Smooth muscle cell (in vitro differentiated cells): Measurements from ENCODE around the gene ITPK1. TPM values are rescaled to one million over a fixed set of nuclear protein-coding genes. Genes with fewer than 3 reads are reported as not detected.

Experiments used
- DNase-seq: peaks from one replicate; lab custom pipeline; 2025; ENCODE audit not compliant: unreplicated experiment; lab: John Stamatoyannopoulos, UW
- H2AFZ ChIP-seq: fragments of 200-600 bp; sonication (generic); 2 replicates; pipeline ENCODE4 v1.6.0; 2016; ENCODE audit warnings: antibody characterized with exemption, low read depth, mild to moderate bottlenecking
- H3F3A ChIP-seq: fragments of 200-600 bp; sonication (generic); 2 replicates; pipeline ENCODE4 v1.6.0; 2017; ENCODE audit warnings: antibody characterized with exemption, low read depth
- H3K27ac ChIP-seq: fragments of 200-600 bp; sonication (generic); 2 replicates; pipeline ENCODE4 v1.5.1; 2016; ENCODE audit warnings: low read depth, mild to moderate bottlenecking
- H3K27me3 ChIP-seq: fragments of 200-600 bp; sonication (generic); 2 replicates; pipeline ENCODE4 v1.6.1; 2016; ENCODE audit warnings: low read depth, mild to moderate bottlenecking
- H3K36me3 ChIP-seq: fragments of 200-600 bp; sonication (generic); 2 replicates; pipeline ENCODE4 v1.5.1; 2016; ENCODE audit warnings: low read depth
- H3K4me1 ChIP-seq: fragments of 200-600 bp; sonication (generic); 2 replicates; pipeline ENCODE4 v1.5.1; 2016; ENCODE audit warnings: low read depth
- H3K4me2 ChIP-seq: fragments of 200-600 bp; sonication (generic); 2 replicates; pipeline ENCODE4 v1.6.0; 2016; ENCODE audit warnings: mild to moderate bottlenecking
- H3K4me3 ChIP-seq: fragments of 200-600 bp; sonication (generic); 2 replicates; pipeline ENCODE4 v1.5.1; 2016; ENCODE audit warnings: mild to moderate bottlenecking
- H3K79me2 ChIP-seq: fragments of 200-600 bp; sonication (generic); 2 replicates; pipeline ENCODE4 v1.6.0; 2016; ENCODE audit warnings: low read depth, mild to moderate bottlenecking
- H3K9ac ChIP-seq: fragments of 200-600 bp; sonication (generic); 2 replicates; pipeline ENCODE4 v1.6.0; 2016; ENCODE audit warnings: low read depth
- H3K9me3 ChIP-seq: fragments of 200-600 bp; sonication (generic); replicated peaks from 2 replicates; pipeline ENCODE4 v1.5.1; 2016; ENCODE audit warnings: low read depth
- H4K20me1 ChIP-seq: fragments of 200-600 bp; sonication (generic); 2 replicates; pipeline ENCODE4 v1.6.0; 2016; ENCODE audit warnings: low read depth
- WGBS: methylation state at CpG from one replicate; pipeline ENCODE4 v1.1.7; 2016; ENCODE audit warnings: low lambda C conversion rate; 5-methylcytosine and 5-hydroxymethylcytosine counted together
- polyA plus RNA-seq: library from polyadenylated mRNA; unstranded; fragments of >200 nt; fragmentation: Nextera tagmentation; extraction: Ambion mirVana; gene quantifications from 2 replicates; pipeline ENCODE4 v1.2.1, GENCODE V29; 2016
- total RNA-seq: library from RNA; depleted of rRNA; stranded (reverse); fragments of >200 nt; gene quantifications from 2 replicates; pipeline ENCODE4 v1.2.3, GENCODE V29; 2014
- TF ChIP-seq, protein P1 (sequence below): fragments of 200-600 bp; sonication (generic); IDR thresholded peaks from 2 replicates; pipeline ENCODE4 v1.5.1; 2017; ENCODE audit warnings: borderline replicate concordance, mild to moderate bottlenecking, antibody characterized with exemption; ENCODE audit not compliant: insufficient read depth, poor library complexity, severe bottlenecking

The ITPK1 gene
- total and polyA plus RNA-seq, 2 experiments from 2014 or later, result 9.2 to 14.2 TPM

DNA sequence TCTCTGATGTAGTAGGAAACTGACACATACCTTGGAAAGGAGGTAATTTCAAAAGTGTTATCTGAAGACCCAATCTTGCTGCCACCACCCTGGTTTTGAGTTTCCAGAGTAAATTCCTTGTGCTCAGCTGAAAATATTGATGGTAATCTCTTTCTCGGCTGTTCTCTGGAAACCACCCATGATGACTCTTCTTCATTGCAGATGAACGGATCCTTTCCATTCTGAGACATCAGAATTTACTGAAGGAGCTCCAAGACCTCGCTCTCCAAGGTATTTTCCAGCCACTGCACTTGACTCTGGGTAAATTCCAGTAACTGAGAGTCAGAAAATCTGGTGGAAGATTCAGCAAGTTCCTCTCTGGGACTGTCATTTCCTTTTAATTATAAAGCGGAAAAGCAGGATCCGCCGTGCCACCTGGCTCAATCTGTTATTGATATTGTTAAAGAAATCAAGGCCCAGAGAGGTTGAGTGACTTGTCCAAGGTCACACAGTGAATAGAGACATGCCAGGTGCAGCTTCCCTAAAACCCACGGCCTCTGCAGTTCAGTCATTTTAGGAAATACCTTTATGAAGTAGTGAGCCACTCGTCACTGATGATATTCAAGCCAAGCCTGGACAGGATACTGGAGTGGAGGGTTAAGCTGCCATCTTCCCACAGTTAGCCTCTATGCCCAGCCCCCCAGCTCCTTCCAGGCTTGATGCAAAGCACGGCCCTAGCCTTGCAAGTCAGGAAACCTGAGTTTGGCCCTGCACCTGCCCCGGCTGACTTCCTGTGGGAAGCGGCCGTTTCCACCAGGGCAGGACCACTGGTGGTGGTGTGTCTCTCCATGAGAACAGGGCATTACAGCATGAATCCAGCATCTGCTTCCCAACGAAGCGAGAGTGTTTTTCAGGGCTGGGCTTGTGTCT is 188.1 kb downstream of the ITPK1 start:
- Histone ChIP-seq H4K20me1 (no peaks in the 10 kb centered on the region), H3K27me3 (peaks cover 27% of the 10 kb centered on the region), H3K4me2 (no peak overlapping the region), H3K4me3 (no peak overlapping the region), H3K9me3 (no peaks in the 10 kb centered on the region), H3K27ac (no peak overlapping the region), H3K9ac (no peak overlapping the region), H3F3A (no peaks in the 10 kb centered on the region), H3K4me1 (no peaks in the 10 kb centered on the region), H2AFZ (no peak overlapping the region), H3K36me3 (no peaks in the 10 kb centered on the region), H3K79me2 (no peaks in the 10 kb centered on the region)
- TF ChIP-seq, protein P1, sequence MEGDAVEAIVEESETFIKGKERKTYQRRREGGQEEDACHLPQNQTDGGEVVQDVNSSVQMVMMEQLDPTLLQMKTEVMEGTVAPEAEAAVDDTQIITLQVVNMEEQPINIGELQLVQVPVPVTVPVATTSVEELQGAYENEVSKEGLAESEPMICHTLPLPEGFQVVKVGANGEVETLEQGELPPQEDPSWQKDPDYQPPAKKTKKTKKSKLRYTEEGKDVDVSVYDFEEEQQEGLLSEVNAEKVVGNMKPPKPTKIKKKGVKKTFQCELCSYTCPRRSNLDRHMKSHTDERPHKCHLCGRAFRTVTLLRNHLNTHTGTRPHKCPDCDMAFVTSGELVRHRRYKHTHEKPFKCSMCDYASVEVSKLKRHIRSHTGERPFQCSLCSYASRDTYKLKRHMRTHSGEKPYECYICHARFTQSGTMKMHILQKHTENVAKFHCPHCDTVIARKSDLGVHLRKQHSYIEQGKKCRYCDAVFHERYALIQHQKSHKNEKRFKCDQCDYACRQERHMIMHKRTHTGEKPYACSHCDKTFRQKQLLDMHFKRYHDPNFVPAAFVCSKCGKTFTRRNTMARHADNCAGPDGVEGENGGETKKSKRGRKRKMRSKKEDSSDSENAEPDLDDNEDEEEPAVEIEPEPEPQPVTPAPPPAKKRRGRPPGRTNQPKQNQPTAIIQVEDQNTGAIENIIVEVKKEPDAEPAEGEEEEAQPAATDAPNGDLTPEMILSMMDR, result no peak
- DNase-seq, result no peak
- 81% methylated on average over 14 of the region's 14 CpGs for WGBS

- WGBS, result 76% methylated on average over 3 of the region's 3 CpGs
- Histone ChIP-seq H2AFZ (no peak overlapping the region), H3K36me3 (no peaks in the 10 kb centered on the region)
These were observed 188.8 kb downstream of the ITPK1 start for GRCh38 chr14:92926931-92927330.

GRCh38 chr14:92926180-92926845 is 189.4 kb downstream of the ITPK1 start:
- Histone ChIP-seq H3K9me3 (no peaks in the 10 kb centered on the region), H3K27ac (no peak overlapping the region), H3F3A (no peaks in the 10 kb centered on the region), H3K4me2 (no peak overlapping the region), H3K4me1 (no peaks in the 10 kb centered on the region), H3K79me2 (no peaks in the 10 kb centered on the region), H2AFZ (no peak overlapping the region), H4K20me1 (no peaks in the 10 kb centered on the region), H3K27me3 (peaks cover 40% of the 10 kb centered on the region), H3K4me3 (no peak overlapping the region), H3K36me3 (no peaks in the 10 kb centered on the region), H3K9ac (no peak overlapping the region)
- WGBS, result 73% methylated on average over 5 of the region's 5 CpGs
- TF ChIP-seq, protein P1, result no peak
- DNase-seq, result no peak

More at GRCh38 chr14:92926931-92927330, 188.8 kb downstream of the ITPK1 start:
- no peak overlapping the region for H3K4me3 ChIP-seq
- no peak overlapping the region for H3K4me2 ChIP-seq
- no peak overlapping the region for H3K27ac ChIP-seq
- H3K9ac ChIP-seq, result no peak overlapping the region
- no peaks in the 10 kb centered on the region for H3K4me1 ChIP-seq
- DNase-seq, result no peak
- H3K9me3 ChIP-seq, result no peaks in the 10 kb centered on the region
- TF ChIP-seq, protein P1, result no peak
- H3K27me3 ChIP-seq, result peaks cover 34% of the 10 kb centered on the region
- no peaks in the 10 kb centered on the region for H3F3A ChIP-seq
- H4K20me1 ChIP-seq, result no peaks in the 10 kb centered on the region
- H3K79me2 ChIP-seq, result no peaks in the 10 kb centered on the region
